GM18951 (cell line): ENCODE measurements around the gene NRXN2.

Source experiments
- POLR2A ChIP-seq: IDR thresholded peaks from 4 replicates; pipeline ENCODE4 v1.6.1; 2011; ENCODE audit warnings: mild to moderate bottlenecking; ENCODE audit not compliant: insufficient read length, insufficient read depth; ENCODE audit errors: extremely low read depth
- in situ Hi-C: fragments of 300-500 bp; cut with MboI; formaldehyde crosslinking; loops from one replicate; pipeline ENCODE4 v1.12.0; 2022; ENCODE audit warnings: low sequenced_read_pairs, mixed read lengths, inconsistent platforms; ENCODE audit not compliant: unreplicated experiment

Gene NRXN2

DNA sequence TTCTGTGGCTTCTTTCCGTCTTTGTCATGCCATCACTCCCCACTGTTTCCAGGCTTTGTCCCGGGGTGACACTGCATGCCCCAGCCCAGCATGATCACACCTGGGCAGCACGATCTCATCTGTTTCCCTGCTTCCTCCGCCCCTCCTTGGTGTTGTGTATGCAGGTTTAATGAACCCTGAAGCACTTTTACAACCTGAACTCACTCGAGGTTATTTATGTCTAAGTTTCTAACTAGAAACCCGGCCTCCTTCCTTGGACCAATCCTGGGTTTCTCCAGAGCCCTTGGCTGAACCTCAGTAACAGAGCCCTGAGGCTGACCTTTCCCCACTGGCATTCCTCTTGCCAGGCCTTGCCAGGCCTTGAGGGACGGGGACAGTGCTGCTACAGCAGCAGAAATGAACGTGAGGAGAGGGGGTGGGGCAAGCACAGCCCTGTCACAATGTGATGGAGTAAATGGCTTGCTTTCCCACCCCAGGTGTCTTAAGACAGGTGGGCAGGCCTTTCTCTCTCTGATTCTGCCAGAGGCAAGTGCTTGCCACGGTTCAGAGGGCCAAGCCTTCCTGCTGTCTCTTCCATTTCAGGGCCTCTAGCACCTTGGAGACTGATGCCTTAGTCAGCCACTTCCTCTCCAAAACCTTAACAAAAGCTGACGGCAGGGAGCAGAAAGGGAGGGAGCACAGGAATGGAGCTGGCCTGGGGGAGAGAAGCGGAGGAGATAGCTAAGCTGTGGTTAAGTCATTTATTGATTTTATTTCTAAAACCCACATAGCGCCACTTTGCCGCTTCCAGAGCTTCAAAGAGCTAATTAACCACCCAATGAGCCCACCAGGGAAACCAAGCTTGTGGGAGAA is 39.9 kb upstream of the NRXN2 start:
- in situ Hi-C loops: no loop called here
- TF ChIP-seq POLR2A: no peak

DNA sequence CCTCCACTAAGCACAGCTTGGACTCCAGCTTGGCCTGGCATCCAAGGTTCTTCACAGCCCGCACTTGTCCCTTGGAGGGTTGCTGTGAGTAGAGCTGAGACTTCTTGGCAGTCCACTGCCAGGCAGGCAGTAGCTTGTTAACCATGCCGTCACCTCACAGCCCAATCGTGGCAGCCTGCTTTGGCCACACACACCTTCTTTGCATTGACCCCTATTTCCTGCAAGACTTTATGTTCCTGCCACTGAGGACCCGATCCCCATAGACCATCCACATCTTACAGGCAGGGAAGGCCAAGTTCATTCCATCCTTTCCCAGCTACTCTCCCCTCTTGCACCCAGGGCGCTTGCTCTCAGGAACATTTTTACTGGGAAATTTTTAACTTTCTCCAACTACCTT is 39.3 kb upstream of the NRXN2 start:
- no peak for TF ChIP-seq POLR2A
- in situ Hi-C loops: no loop called here

DNA sequence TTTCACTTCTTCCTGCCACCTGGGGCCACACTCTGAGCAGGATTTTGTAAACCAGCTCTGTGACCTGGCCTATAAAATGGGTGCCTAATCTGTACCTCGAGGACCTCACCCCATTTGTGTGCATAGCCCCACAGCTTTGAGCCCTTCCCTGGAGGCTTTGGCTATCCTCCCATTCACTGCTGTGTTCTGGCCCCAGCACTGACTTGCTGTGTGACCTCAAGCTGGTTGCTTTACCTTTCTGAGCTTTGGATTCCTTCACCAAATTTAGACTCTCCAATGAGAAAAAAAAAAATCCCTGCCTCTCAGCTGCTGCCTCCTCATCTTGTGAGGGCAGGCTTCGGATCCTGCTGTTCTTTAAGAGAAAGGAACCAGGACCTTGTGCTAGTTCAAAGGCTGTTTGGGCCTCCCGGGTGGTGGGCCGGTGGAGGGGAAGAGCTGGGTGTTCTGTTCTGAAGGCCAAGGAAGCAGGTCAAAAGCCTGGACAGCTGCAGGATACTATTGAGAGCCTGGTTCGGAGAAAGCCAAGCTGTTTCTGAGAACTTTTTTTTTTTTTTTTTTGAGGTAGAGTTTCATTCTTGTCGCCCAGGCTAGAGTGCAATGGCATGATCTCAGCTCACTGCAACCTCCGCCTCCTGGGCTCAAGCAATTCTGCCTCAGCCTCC is 37.9 kb upstream of the NRXN2 start:
- in situ Hi-C loops: no loop called here
- TF ChIP-seq POLR2A: no peak

DNA sequence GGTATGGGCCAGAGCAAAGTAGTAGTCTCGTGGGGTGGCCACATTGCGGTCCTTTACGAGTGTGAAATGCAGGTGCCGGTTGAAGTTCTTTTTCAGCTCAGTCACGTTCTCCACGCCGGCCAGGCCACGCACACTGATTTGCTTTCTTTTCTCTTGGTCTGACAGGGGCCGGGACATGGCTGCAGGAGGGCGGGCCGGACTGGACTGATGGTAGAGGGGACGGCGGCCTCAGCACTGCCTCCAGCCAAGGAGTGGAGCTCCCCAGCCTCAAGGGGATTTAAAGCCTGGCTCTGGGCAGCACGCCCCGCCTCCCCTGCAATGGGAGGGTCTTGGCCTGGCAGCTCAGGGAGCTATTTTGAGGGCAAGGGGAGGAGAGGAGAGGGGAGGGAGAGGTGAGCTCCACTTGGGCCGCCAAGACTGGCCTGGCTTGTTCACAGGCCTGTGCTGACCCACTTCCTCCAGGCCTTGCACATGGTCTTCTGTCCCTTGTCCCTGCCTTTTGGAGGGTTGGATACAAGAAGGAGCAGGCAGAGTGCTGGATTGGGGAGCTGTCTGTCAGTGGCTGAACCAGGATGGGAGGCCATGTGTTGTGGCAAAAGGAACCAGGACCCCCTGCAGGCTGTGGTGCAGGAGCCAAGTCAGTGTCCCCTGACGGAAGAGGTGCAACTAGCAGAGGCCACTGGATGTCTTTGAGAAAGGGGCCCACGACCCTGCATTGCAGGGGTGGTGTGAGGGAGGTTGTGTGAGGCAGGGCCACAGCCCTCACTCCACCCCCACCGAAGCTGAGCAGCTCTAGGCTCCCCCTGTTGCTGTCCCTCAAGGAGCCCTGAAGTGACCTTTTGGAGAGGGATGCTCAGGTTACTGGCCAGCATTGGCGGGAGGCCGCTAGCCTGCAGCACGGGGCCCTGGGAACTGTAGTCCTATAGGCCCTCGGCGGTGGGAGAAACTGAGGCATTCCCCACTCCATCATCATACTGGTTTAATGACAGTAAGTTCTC is 37.0 kb upstream of the NRXN2 start, which contains the start of gene PYGM:
PYGM (minus strand) TSS at position 253 of the 998 bp plus-strand sequence; CDS start at position 177, 76 bp downstream.
- no peak for TF ChIP-seq POLR2A
- in situ Hi-C loops: no loop called here

DNA sequence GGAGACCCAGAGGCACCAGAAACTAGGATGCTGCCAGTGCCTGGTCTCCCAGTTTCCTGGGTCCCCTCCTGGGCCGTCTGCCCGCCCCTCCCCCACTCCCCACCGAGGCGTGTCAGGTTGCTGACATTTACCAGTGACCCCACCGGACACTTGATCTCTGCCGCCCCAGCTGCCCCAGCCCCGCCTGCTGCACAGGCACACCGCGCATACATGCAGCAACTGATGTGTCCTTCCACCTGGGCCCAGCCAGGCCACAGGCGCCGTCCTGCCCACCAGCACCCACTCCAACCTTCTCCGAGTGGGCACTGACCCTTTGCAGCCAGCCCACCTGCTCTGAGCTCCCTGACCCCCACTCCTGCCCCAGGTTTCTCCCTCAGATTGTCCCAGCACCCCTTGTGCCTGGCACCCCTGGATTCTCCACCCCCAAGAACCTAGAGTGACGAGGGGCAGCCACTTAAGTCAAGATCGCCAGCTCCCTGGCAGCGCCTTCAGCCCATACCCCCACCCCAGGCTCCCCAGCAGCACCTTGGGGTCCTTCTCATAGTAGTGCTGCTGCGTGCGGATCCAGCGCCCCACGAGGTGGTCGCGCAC is 36.2 kb upstream of the NRXN2 start:
- TF ChIP-seq POLR2A: no peak

DNA sequence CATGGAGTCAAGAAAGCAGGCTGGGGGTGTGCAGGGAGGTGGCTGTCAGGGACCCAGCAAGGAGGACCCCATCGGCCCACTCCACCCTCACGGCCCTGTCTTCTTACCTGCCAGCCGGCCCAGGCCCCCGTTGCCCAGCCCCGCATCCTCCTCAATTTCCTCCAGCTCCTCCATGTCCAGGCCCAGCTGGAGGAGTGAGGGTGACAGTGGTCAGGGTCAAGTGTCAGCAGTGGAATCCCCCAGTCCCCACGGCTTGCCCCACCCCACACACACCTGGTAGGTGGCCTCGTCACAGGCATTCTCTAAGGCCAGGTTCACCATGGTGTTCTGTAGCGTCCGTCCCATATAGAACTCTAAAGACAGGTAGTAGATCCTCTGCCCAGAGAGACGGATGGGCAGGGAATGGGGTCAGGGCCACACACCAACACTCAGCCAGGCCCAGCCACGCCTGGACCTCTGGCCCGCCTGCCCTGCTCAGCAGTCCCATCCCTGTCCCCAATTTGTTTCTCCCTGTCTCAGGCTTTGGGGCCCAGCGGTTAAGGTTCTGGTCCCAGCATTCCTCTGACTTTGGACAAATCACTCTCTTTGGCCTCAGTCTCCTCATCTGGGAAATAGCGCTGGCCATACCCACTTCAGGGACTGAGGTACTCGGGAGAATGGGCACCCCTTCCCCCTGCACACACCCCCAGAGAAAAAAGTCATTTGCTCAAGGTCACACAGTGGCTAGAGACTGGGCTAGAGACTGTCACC is 35.5 kb upstream of the NRXN2 start:
- in situ Hi-C loops: no loop called here
- TF ChIP-seq POLR2A: no peak

More for the DNA sequence above, 36.2 kb upstream of the NRXN2 start:
- in situ Hi-C loops: no loop called here

DNA sequence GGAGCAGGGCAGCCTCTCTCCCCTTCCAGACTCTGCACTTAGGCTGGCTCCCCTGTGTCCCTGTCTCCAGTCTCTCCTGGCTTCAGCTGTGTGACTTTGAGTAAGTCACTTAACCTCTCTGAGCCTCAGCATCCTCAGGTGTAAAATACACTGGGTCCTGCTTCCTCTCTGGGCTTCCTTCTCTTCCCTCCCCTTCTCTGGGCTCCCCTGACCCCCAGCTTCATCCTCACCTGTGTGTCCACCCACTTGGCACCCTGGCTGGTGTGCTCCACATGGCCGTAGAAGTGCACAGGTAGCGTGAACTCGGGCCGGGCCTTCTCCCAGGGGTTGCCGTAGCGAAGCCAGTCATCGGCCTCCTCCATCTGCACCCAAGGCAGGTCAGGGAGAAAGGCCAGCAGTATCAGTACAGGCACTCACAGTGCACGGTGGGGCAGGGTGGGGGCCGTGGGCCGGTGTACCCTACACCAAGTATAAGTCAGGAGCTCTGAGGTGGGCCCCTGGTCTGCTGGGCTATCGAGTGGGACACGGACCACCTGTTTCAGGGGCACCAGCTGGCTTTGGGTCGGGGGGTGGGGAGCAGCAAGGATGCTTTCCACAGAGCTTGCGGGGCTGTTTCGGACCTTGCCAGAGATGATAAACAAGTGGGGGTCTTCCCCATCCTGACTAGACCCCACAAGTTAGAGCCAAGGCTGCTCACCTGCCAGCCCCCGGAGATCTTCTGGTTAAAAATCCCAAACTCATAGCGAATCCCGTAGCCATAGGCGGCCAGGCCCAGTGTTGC is 34.7 kb upstream of the NRXN2 start:
- no peak for TF ChIP-seq POLR2A
- in situ Hi-C loops: no loop called here

DNA sequence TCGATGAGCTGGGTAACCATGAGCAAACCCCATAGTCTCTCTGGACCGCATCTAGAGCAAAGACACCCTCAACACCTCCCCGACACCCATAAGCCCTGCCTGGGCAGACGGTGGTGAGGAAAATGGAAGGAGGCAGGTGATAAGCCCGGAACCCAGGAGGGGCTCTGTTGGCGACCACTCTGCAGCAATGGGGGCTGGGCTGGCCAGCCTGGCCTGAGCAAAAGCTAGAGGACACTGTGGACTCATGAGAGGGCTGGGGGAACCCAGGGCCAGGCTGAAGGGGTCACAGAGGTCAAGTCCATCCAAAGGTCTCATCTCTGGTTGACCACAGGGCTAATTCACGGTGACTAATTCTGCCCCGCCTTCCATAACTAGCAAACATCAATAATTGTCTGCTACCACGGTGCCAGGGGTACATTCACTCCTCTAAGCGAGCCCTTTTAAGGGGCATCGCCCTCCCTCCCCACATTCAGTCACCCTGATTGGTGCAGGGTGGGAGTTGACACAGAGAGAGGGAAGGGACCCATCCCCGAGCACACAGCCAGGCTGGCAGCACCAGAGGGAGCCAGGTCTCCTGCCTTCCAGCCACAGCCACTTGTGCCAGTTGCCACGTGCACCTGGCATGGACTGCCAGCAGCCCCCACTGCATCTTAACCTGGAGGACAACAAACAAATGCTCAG is 32.8 kb upstream of the NRXN2 start:
- in situ Hi-C loops: no loop called here
- TF ChIP-seq POLR2A: no peak

DNA sequence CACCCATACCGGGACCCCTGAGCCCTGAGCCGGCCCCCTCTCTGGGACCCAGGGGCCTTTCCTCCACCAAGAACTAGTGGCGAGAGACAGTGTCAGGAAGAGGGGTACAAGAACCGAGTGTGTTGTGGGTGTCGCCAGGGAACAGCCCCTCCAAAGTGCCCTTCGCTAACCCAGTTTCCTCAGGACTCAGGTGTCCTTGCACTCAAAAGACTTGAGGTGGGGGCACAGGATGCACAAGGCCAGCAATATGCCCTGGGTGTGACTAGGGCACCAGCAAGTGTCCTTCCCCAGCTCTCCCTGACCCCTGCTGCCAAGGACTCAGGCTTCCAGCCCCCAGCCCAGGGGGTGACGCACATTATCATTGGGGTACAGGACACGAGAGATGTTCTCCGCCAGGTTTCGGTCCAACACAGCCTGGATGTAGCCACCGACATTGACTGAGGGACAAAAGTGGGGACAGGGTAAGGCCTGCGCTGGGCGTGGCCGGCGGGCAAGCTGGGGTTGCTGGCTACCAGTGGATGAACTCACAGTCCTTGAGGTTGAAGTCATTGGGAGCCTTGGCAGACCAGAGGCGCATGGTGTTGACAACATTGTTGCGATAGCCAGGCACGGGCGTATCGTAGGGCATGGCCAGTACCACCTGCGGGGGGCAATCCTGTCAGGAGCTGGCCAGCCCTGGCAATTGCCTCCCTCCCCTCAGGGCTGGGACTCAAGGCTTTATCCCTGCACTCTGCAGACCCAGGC is 32.1 kb upstream of the NRXN2 start:
- in situ Hi-C loops: no loop called here

More for the DNA sequence above, 32.1 kb upstream of the NRXN2 start:
- no peak for TF ChIP-seq POLR2A
